ENCODE data around the gene KLK13.

Gene KLK13

DNA sequence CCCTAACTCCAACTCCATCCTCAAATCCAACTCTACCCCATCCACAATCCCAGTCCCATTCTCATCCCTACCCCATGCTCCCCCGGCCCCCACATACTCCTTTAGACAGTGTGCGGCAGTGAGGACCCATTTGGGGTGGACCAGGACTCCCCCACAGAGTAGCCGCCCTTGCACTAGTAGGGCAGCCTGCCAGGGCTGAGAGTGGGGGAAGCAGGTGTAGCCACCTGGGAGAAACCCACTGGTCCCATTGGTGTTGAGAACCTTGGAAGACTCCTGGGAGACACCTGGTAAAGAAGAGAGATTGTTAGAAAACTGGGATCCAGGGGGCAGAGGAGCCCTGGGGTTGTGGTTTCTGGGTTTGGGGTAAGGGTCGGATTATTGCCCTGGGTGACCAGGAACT is 4.6 kb downstream of the KLK13 start:
- DNase-seq: no peak

DNA sequence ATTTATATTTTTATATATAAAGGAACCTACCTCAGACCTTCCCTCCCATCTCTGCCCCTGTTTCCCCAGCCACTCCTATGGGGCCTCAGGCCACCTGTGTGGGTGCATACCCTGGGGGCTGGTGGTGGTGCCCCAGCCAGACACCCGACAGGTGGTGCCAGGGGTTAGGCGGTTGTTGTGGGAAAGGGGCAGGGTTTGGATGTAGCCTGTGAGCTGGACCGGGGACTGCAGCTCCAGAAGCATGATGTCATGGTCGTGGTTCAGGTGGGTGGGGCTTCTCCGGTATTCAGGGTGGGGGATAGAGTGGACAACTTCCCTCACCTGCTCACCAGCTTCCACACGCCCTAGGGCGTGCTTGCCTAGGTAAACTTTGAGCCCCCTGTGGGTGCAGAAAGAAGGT is 5.2 kb downstream of the KLK13 start:
- DNase-seq: no peak

DNA sequence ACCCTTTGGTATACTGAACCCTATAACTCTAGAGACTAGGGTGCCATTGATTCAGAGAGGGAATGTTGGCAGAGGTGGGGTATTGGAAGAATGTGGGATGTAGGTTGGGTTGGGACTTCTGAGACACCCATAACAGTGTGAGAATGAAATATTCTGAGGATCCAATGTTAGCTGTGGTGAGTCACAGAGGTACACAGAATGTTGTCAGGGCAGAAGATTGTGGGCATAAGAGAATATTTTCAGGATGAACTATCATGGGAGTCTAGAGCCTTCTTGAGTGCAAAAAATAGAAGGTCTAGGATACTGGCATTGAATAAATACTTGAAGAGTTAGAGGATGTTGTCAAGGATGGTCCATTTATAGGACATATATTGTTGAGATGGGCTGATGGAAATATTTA is 9.0 kb downstream of the KLK13 start:
- DNase-seq: no peak

DNA sequence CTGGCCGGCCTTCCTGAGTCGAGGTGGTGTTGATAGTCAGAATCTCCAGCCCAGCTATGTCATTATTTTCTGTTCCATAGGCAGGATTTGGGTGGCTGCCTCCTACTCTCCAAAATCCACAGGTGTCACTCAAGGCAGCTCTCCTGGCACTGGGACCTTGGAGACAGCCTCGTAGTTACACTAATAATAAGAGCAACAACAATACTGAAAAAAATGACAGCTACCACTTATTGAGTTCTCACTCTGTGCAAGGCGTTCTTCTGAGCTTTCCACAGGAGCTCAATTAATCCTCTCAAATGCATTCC is 17.9 kb downstream of the KLK13 start:
- DNase-seq: no peak

DNA sequence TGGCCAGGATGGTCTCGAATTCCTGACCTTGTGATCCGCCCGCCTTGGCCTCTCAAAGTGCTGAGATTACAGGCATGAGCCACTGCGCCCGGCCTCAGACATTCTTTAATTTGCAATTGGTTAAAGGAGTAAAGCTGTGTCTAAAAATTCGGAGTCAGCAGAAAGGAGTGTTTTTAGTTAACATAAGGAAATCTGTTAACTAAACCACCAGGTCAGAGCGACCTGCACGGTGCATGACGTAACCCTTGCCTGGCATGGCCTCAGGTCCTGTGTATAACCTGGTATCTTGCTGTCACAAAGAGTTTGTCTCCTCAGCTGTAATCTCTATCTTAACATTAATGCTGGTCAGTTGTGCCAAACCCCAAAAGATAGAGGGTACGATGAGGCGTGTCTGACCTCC is 20.6 kb downstream of the KLK13 start:
- DNase-seq: no peak

DNA sequence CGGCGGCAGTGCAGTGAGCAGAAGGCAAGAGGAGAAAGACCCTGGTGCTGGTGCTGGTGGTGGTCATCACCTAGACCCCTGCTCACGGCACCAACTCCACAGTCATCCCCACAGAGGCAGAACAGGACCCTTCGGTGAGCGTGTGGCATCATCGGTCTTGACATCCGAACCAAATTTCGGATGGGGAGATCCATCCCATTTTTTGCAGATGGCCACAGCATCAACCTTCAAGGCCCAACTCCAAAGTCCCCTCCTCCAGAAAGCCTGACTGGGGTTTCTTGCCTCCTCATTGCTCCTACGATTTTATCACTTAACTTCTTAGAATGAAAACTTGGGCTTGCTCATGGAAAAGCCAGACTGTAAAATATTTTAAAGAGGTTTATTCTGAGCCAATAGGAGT is 21.4 kb downstream of the KLK13 start:
- DNase-seq: no peak

DNA sequence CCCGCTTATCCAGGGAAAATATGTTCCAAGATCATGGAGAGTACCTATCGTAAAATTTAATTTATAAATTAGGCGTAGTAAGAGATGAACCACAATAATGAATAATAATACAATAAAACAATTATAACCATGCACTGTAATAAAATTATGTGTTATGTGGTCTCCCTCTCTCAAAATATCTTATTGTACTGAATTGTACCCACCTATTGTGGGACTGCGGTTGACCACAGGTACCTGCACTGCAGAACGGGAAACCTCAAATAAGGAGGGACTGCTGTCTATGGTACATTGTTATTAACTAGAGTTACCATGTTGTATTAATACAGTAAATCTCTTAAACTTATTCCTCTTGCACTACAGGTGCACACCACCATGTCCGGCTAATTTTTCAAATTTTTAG is 24.7 kb downstream of the KLK13 start:
- no peak for DNase-seq

DNA sequence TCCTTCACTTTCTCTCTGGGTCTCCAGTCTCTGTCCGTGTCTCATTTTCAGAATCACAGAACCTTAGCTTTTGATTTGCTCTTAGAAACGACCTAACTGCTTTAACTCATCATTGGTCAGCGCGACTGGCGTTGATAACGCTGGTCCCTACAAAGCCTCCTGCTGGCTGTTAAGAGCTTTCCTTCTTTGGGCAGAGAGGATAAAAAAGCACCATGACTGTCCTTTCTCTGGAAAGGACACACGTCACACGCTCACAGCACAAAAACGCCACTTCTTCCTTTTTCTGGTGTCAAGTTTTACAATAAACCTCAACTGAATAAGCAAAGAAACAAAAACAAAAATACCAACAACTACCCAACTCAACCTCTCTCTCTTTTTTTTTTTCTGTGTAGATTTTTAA is 28.4 kb downstream of the KLK13 start:
- no peak for DNase-seq

DNA sequence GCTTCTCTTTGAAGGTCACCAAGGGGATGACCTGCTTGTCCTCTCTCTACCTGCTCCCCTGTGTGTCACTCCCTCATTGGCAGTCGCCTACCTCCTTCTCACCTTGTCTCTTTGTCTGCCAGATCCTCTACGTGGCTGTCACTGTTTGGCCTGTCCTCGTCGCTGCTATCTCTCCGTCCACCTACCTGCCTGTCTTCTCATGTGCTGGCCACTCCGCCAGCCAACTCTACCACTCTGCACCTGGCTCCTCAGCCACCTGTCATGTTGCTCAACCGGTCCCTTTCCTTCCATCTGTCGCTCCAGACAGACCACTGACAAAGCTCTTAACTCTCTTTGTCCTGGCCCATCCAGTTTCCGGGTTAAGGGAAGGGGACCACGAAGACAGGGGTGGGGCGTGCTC is 30.2 kb downstream of the KLK13 start, which contains the start of gene KLK12:
Gene KLK12 (minus strand): TSS at position 299 of the 400 bp plus-strand sequence. CDS start 381 bp downstream, outside the sequence.
- no peak for DNase-seq

DNA sequence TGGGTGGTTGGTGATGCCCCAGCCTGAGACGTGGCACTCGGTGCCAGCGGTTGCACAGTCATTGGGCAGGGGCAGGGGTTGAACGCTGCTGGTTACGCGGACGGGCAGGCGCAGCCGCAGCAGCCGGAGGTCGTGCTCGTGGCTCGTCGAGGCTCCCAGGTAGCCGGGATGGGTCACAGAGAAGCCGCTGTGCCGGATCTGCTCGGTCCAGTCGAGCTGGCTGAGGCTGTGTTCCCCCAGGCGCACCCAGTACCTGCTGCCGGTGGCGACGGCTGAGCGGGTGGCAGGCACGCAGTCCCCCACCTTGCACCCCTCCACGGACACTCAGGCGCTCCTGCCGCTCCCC is 33.0 kb downstream of the KLK13 start:
- no peak for DNase-seq

DNA sequence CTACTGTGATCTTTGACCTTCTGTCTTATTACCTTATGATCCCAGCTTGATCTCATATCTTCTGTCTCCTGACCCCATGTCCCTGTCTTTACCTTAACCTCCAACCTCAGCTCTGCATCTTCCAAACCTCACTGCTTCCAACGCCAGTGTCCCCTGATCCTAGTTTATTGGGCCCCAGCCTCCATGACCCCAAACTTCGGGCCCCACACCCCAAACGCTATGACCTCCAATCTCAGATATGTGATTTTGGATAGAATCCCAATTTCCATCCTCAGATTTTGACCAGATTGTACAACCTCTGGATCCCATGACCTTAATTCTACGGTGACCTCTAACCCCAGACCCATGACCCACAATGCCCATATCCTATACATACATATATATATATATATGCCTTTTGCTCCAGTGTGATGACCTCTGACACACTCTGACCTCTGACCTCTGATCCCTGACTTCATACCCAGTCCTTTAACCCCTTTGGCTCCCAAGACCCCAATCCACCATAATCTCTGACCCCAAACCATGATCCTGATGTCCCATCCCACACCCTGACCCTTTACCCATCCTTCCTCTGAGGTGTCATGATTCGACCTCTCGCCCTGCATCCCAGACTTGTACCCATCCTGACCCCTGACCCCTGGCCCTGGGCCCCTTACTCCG is 33.5 kb downstream of the KLK13 start:
- DNase-seq: no peak

DNA sequence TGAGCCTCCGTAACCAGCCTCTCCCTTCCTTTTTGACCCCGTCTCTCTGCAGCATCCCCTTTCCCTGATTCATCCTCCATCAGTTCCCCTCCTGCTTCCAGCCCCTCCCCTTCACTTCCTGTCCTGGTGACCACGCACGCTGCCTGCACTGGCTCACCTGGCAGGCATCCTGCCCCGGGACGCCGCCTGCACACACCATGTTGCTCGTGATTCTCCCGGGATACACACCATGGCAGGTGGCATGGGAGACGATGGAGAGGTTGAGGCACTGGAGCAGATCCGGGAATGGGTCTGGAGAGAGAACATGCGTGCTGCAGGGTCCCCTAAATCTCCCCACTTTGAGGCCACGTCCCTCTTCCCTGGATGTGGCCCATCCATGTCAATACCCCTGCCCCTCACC is 34.3 kb downstream of the KLK13 start:
- no peak for DNase-seq

DNA sequence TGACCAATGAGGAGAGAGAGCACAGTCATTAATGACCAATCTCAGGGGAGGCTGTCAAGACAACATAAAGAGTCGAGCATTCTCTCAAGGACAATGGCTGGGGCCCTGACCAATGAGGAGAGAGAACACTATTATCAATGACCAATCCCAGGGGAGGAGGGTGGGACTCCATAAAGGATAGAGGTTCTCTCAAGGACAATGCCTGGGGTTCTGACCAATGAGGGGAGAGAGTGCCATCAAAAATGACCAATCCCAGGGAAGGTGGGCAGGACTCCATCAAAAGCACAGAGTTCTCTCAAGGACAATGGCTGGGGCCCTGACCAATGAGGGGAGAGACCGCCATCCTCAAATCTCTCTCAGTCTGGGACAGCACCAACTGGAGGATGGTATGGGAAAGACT is 35.2 kb downstream of the KLK13 start:
- no peak for DNase-seq

DNA sequence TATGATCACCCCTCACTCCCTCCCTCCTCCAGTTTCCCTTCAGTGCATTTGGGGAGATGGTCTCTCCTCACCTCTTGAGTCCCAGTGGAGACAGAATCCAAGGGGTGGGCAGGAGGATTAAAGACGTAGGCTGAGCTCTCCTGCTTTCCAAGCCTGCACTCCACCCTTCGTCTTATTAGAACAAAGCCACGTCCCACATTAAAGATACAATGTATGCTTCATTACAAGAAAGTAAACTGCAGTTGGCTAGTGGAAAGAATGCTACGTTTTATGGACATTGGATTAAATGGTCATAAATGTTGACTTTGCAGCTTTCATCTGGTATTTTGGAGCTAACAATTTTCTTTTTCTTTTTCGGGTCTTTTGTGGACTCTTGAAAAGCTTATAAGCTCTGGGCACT is 37.0 kb downstream of the KLK13 start:
- no peak for DNase-seq

DNA sequence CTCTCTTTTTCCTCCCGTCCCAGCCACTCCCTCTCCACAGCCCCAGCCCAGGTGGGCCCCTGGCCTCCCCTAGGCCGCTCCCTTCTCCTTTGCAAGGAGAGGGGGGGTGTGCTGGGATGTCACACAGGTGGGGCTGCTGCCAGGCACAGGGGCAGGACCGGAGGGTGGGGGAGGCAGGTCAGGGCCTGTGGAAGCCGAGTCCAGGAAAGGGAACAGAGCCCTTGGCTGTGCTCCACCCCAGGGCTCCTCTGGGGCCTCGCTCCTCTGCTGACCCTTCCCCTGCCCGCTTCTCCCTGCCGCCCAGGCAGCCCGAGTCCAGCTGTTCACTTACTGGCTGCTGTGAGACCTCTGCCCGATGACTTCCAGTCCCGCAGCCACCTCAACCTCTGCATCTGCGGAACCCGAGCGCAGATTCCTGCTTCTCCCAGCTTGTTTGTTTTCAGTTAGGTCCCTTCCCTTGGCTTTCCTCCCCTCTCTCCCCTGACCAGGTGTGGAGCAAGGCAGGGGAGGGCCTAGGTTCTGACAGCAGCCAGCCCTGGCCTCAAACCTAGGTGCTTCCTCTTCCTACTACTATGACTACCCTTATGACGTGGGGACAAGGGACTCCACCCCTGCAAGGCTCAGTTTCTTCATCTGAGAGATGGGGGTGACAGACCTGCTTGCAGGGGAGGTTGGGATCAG is 37.6 kb downstream of the KLK13 start:
- DNase-seq: no peak

DNA sequence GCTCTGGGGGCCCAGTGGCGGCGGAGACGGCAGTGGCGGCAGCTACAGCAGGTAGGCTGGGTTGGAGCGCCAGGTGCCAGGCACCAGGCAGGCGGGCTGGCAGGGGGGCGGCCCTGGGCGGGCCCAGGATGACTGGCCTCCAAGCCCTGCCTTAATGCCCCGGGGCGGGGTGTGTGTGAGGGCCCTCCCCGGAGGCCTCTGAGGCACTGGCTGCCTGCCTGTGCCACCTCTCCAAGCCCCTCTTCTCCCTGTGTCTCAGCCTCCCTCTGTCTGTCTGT is 38.4 kb downstream of the KLK13 start, which contains the start of gene KLK11:
Gene KLK11 (minus strand): TSS at position 63 of the 278 bp plus-strand sequence. CDS start 985 bp downstream, outside the sequence.
- DNase-seq: no peak

DNA sequence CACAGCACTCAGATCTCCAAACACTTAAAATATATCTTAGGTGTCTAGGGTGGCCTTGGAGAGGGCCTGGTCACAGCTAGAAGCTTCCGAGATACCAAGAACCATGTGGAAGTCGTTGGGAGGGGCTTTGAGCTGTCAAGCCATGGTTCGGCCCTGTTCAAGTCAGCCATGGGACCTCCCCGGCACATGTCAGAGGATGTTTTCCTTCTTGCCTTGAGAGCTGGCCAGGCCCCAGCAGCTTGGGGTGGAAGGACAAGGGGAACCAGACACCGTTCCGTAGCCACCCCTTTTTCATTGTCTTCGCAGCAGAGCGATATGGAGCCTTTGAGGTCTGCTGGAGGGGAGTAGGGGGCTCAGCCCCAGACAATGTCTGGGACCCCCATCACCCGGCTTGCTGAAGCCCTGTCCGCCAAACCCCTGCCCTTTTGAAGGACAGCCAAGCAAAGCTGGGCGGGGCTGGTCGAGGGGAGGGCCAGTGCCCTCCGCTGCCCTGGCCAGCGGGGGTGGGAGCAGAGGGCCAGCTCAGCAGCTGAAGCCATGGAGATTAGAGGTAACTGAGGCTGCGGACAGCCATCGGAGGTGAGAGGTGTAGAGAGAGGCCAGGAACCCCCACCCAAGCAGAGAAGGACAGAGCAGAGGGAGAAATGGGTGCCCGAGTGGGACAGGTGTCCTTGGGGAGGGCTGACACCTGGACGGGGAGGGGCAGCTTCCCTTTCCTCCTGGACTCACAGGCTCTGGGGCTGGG is 38.9 kb downstream of the KLK13 start:
- no peak for DNase-seq

DNA sequence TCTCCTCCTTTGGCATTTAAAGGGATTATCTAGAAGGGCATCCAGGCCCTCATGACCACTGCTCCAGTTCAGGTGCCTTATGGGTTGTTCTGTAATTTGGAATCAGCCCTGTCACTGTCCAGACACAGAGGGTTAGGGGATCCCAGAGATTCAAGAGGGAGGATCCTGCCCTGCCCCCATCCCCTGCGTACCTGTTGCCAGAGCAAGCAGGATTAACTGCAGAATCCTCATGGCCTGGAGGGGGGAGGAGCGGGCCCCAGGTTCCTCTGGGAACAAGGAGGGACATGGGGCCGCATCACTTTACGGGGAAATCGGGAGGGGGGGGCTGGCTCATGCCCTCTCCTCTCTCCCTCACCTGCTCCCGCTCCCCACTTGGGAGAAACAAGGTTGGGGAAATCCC is 39.5 kb downstream of the KLK13 start:
- DNase-seq: no peak

DNA sequence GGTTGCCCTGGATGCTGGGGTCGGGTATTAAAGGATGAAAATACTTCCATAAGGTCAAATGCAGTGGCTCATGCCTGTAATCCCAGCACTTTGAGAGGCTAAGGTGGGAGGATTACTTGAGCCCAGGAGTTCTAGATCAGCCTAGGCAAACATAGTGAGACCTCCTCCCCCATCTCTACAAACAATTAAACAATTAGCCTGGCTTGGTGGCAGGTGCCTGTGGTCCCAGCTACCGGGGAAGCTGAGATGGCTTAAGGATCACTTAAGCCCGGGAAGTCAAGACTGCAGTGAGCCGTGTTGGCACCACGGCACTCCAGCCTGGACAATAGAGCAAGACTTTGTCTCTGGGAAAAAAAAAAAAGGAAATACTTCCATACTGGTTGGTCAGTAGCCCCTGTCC is 40.0 kb downstream of the KLK13 start:
- no peak for DNase-seq

DNA sequence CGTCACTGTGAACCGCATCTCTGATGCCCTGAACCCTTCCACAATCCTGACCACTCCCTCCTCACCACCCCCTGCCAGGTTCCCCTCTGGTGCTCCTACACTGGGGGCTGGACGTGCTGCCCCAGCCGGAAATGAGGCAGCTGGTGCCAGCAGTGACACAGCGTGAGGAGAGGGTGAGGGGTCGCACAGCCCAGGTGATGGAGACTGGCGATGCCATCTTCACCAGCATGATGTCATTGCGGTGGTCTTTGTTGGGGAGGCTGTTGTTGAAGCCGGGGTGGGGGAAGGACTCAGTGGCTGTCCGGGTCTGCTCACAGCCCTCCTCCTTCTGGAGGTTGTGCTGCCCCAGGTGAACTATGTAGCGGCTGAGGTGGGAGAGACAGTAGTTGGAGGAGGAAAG is 40.9 kb downstream of the KLK13 start:
- no peak for DNase-seq

DNA sequence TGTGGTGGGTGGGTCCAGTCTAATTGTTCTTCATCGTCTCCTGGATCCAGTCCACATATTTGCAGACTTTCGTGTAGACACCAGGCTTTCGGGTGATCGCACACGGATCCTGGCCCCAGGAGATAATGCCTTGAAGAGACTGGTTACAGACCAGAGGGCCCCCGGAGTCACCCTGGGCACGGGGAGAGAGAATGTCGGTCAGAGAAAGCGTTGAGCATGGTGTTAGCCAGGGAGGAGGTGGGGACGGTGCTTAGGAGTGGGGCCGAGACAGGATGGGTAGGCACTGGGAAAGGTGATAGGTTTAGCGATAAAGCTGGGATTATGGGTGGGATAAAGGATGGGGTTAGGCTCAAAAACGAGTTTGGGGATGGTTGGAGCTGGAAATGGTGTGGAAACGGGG is 42.4 kb downstream of the KLK13 start:
- no peak for DNase-seq

DNA sequence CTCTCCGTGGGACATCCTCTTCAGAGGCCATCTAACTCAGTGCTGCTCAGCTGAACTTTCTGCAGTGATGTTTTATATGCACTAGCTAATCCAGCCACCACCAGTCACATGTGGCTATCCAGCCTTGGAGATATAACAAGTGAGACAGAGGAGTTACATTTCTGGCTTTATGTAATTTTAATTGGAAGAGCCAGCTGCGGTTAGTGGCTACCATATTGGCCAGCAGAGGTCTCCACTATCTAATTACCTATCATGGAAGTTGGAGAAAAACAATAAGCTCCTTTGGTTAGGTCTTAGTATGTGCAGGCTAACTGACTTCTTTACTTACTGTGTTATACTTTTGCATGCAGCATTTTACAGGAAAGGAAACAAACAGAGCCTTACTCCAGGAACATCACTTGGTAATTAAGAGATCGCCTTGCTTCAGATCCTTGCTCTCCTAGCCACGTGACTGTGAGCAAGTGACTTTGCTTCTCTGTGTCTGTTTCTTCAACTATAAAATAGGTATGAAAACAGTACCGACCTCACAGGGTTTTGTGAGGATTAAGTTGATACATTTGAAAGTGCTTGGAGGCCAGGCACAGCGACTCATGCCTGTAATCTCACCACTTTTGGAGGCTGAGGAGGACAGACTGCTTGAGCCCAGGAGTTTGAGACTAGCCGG is 43.8 kb downstream of the KLK13 start:
- DNase-seq: no peak

DNA sequence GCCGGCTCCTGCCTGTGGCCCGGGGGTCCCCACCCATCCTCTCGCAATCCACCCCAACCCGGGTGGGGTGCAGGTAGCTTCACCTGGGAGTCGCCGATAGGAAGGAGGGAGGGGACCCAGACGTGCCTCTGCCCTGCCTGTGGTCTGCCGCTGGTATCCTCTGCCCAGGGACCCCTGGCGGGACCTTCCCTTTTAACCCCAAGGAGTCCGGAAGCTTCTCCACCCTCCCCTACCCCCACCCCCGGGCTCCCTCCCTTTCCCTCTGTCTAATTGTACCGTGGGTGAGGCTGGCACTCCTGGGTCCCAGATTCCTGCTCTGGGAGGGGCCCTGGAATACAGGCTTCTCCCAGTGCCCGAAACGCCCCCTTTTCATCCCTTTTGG is 45.4 kb downstream of the KLK13 start, which contains the start of gene KLK10:
Gene KLK10 (minus strand): TSS at position 166 of the 382 bp plus-strand sequence. CDS start 579 bp downstream, outside the sequence.
- no peak for DNase-seq
